NCI-H524 treated with DMSO at 0.1 percent for 48 hours (cell line): ENCODE data around the gene CYP2E1.
"Not testable (repeated sequence)": the region's sequence is repeated elsewhere in the genome, so short reads cannot be mapped to it uniquely, and the experiment has no call there.

Experiments used
- DNase-seq: peaks from one replicate; lab custom pipeline; 2025; lab: John Stamatoyannopoulos, UW

The CYP2E1 gene

GRCh38 chr10:133573460-133573859, 46.3 kb downstream of the CYP2E1 start:
- DNase-seq: not testable (repeated sequence)

GRCh38 chr10:133577037-133577436, 49.9 kb downstream of the CYP2E1 start:
- not testable (repeated sequence) for DNase-seq
